Cardiac septum (tissue), 1 donor: ENCODE measurements around the gene VWA5A. TPM values are rescaled to one million over a fixed set of nuclear protein-coding genes. Genes with fewer than 3 reads are reported as not detected.
A peak's percentile ranks its signal among the peaks of the same experiment; 100 is the strongest.

Experiments used
- DNase-seq: peaks from one replicate; pipeline ENCODE4 v3.0.0-alpha.2; 2020; ENCODE audit warnings: low spot score
- intact Hi-C: fragments of 100-400 bp; cut with DNase I; formaldehyde crosslinking; loops from one replicate; pipeline ENCODE4 v1.14.0; 2022
- long read RNA-seq: library from polyadenylated mRNA; unstranded; transcript quantifications from one replicate; pipeline ENCODE4 v2.0.0, GENCODE V29; 2021
- total RNA-seq: library from RNA; stranded (reverse); fragmentation: NEBNext Ultra II Directional; extraction: Animal tissue kit (Norgen Biotek cat#: 25700); gene quantifications from one replicate; pipeline ENCODE4 v1.2.1, GENCODE V29; 2021
- donor health status: DM: no; HTN: no; CAD: no.

VWA5A gene
- 4.3 TPM for total RNA-seq
- long read RNA-seq, partial matches to known transcripts: 2 of 6 reads
- long read RNA-seq, other reads (novel, unspliced or antisense): 0 of 6 reads

- DNase-seq: peak; percentile 87
- intact Hi-C loops: no loop called here
Observed at GRCh38 chr11:124114942-124115781, at the start of gene VWA5A. Gene VWA5A, plus strand, starts transcription at chr11:124115450. Its CDS starts 2,062 bp downstream, at chr11:124117512.

GRCh38 chr11:124068601-124069110, 46.6 kb upstream of the VWA5A start:
- intact Hi-C loops: loop anchor here (5.0 kb wide), 1 partner anchor 519 kb away; no protein-coding TSS in a partner anchor

GRCh38 chr11:124069429-124070401, 45.5 kb upstream of the VWA5A start:
- no peak for DNase-seq
- intact Hi-C loops: loop anchor here (5.0 to 10.0 kb wide), 2 partner anchors 135 to 518 kb away; no protein-coding TSS in a partner anchor

More at GRCh38 chr11:124068601-124069110, 46.6 kb upstream of the VWA5A start:
- no peak for DNase-seq

- intact Hi-C loops: loop anchor here (10.0 kb wide), 1 partner anchor 134 kb away; no protein-coding TSS in a partner anchor
- DNase-seq: no peak
Observed at GRCh38 chr11:124070915-124071622, 44.2 kb upstream of the VWA5A start.

- DNase-seq: no peak
- intact Hi-C loops: loop anchor here (10.0 kb wide), 1 partner anchor 133 kb away; no protein-coding TSS in a partner anchor
Observed at GRCh38 chr11:124071623-124071948, 43.7 kb upstream of the VWA5A start.

GRCh38 chr11:124072147-124072546, 43.1 kb upstream of the VWA5A start:
- DNase-seq: no peak

GRCh38 chr11:124074554-124074953, 40.7 kb upstream of the VWA5A start:
- intact Hi-C loops: loop anchor here (10.0 kb wide), 1 partner anchor 130 kb away; no protein-coding TSS in a partner anchor
- no peak for DNase-seq

More at GRCh38 chr11:124072147-124072546, 43.1 kb upstream of the VWA5A start:
- intact Hi-C loops: loop anchor here (10.0 kb wide), 1 partner anchor 133 kb away; no protein-coding TSS in a partner anchor

GRCh38 chr11:124075492-124075840, 39.8 kb upstream of the VWA5A start:
- no peak for DNase-seq
- intact Hi-C loops: loop anchor here (10.0 kb wide), 1 partner anchor 129 kb away; no protein-coding TSS in a partner anchor

GRCh38 chr11:124075841-124076651, 39.2 kb upstream of the VWA5A start:
- intact Hi-C loops: loop anchor here (10.0 kb wide), 1 partner anchor 129 kb away; no protein-coding TSS in a partner anchor

GRCh38 chr11:124077266-124077665, 38.0 kb upstream of the VWA5A start:
- intact Hi-C loops: loop anchor here (10.0 kb wide), 1 partner anchor 128 kb away; no protein-coding TSS in a partner anchor
- DNase-seq: no peak

More at GRCh38 chr11:124075841-124076651, 39.2 kb upstream of the VWA5A start:
- DNase-seq: no peak

- intact Hi-C loops: loop anchor here (10.0 kb wide), 1 partner anchor 126 kb away; no protein-coding TSS in a partner anchor
- DNase-seq: no peak
Observed at GRCh38 chr11:124078591-124078990, 36.7 kb upstream of the VWA5A start.

- intact Hi-C loops: loop anchor here (10.0 kb wide), 1 partner anchor 125 kb away; no protein-coding TSS in a partner anchor
Observed at GRCh38 chr11:124079631-124080326, 35.5 kb upstream of the VWA5A start.

GRCh38 chr11:124080327-124081001, 34.8 kb upstream of the VWA5A start:
- intact Hi-C loops: no loop called here
- no peak for DNase-seq

More at GRCh38 chr11:124079631-124080326, 35.5 kb upstream of the VWA5A start:
- DNase-seq: no peak

- DNase-seq: no peak
- intact Hi-C loops: no loop called here
Observed at GRCh38 chr11:124081483-124081882, 33.8 kb upstream of the VWA5A start.

GRCh38 chr11:124082371-124082770, 32.9 kb upstream of the VWA5A start:
- intact Hi-C loops: no loop called here
- DNase-seq: no peak

GRCh38 chr11:124085583-124085982, 29.7 kb upstream of the VWA5A start:
- intact Hi-C loops: no loop called here
- no peak for DNase-seq
